Right renal cortex interstitium (tissue), 3 donors: ENCODE measurements around the gene INSRR. TPM values are rescaled to one million over a fixed set of nuclear protein-coding genes. Genes with fewer than 3 reads are reported as not detected.
A peak's percentile ranks its signal among the peaks of the same experiment; 100 is the strongest.

Source experiments
- DNase-seq, 3 donors: peaks; one replicate each; pipeline ENCODE4 v3.0.0-alpha.2; 2013; ENCODE audit warnings: low read depth in 3 of 3, low spot score in 2 of 3
- polyA plus RNA-seq, 3 donors: library from polyadenylated mRNA; unstranded; fragments of 120-200 nt; gene quantifications; one replicate each; pipeline ENCODE4 v1.2.1, GENCODE V29; 2013; ENCODE audit not compliant: insufficient read length in 3 of 3

INSRR gene
- polyA plus RNA-seq, 3 donors, result 1.3 to 2.1 (median 1.7) TPM

DNA sequence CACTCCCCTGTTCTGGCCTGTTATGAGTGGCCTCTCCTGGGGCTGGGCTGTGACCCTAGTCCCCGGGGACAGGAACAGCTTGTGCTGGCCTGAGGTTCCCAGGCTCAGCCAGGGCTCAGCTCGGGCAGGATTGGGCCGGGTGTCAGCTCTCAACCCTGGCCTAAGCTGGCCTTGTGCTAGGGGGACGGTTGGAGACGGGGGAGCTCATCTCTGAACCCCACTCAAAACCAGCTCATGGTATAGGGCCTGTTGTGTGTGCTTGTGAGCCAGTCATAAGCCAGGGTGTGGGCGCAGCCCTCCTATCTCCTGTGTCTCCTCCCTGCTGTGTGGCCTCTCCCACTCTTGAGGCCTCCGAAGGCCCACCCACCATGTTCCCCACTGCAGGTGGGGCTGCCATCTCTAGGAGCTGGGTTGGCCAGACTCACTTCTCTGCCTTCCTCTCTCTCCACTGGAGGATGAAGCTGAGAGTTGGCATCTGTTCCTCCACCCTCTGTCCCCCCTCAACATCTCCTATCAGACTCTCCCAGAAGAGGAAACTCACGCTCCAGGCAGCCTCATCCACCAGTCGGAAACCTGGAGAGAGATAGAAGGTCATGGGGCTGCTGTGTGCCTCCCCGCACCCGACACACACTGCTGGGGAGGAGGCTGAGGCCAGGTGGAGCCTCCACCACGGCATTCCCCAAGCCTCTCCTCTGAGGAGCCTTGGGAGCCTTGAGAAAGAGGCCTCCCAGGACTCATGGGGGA is 36.0 kb upstream of the INSRR start:
- DNase-seq, result no peak

DNA sequence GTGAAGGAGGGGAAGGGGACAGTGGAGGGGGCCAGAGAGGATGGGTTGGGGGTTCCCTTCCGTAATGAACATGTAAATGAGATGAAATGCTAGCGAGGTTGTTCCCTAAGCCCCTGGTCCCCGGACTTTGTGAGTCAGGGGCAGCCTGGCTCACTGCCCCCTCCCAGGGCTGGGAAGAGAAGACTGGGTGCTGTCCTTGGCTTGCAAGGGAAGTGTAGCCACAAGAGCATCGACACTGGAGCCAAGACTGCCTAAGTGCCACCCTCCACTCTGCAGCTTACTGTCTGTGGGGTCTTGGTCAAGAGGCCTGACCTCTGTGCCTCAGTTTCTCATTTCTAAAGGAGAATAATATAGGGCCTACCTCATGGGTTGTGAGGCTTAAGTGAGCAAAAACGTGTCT is 35.1 kb upstream of the INSRR start:
- DNase-seq, result no peak

DNA sequence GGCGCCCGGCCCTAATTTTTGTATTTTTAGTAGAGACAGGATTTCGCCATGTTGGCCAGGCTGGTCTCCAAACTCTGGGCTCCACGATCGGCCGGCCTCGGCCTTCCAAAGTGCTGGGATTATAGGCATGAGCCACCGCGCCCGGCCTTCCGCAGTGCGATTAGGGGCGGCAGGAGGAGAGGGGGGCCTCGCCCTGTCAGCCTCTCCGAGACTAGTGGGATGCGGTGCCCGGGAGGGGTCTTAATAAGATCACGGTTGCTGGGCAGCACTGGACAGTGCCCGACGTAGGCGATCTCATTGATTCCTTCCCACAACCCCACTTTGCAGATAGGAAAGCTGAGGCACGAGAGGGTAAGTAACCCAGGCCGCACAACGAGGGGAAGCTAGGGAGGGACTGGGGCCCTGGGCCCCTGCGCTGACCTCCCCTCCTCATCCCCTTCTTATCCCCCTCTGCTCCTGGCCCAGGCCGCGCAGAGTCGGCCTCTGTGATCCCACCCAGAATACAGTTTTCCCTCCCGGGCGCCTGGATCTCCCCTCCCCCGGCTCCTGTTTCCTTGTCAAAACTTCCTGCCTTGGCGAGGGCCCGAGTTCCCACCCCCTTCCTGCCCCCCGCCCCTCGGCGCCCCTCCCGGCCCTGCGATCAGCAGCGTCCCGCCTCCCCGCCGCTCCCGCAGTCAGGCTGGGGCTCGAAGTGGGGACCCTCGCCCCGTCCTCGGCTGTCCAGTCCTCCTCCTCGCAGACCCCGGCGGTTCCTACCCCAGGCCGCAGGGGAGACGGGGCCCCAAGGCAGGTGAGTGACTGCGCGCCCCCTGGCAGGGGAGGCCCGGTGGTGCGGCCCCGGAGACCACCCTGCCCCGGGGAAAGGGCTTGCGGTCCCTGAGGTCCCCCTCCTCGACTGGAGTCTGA is 34.4 kb upstream of the INSRR start, which contains the start of gene PEAR1:
PEAR1 (plus strand) TSS at position 671 of the 906 bp plus-strand sequence. CDS start 10,209 bp downstream, outside the sequence.
- peak in 1 of 3 donors; percentile 62 for DNase-seq

DNA sequence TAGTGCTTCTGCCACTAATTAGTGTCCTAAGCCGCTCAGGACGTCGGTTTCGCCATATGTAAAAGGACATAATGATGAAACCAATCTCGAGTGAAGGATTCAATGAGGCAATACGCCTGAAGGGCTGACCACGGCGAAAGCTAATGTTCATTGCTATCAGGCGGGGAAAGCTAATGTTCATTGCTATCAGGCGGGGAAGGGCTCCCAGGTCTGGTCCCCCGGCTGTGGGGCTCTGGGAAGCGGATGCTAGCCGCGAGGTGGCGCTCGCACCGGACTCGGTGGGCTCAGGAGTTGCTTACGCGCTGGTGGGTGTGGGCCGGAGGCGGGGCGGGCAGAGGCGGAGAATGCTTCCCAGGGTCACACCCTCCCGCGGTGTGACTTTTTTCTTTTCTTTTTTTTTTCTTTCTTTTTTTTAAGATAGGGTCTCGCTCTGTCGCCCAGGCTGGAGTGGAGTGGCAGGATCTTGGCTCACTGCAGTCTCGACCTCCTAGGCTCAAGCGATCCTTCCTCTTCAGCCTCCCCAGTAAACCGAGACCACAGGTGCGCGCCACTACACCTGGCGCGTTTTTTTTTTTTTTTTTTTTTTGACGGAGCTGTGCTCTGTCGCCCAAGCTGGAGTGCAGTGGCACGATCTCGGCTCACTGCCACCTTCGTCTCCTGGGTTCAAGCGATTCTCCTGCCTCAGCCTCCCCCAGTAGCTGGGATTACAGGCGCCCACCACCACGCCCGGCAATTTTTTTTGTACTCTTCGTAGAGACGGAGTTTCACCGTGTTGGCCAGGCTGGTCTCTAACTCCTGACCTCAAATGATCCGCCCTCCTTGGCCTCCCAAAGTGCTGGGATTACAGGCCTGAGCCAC is 33.5 kb upstream of the INSRR start:
- DNase-seq, result peak; percentile 63 to 82 (median 80)

DNA sequence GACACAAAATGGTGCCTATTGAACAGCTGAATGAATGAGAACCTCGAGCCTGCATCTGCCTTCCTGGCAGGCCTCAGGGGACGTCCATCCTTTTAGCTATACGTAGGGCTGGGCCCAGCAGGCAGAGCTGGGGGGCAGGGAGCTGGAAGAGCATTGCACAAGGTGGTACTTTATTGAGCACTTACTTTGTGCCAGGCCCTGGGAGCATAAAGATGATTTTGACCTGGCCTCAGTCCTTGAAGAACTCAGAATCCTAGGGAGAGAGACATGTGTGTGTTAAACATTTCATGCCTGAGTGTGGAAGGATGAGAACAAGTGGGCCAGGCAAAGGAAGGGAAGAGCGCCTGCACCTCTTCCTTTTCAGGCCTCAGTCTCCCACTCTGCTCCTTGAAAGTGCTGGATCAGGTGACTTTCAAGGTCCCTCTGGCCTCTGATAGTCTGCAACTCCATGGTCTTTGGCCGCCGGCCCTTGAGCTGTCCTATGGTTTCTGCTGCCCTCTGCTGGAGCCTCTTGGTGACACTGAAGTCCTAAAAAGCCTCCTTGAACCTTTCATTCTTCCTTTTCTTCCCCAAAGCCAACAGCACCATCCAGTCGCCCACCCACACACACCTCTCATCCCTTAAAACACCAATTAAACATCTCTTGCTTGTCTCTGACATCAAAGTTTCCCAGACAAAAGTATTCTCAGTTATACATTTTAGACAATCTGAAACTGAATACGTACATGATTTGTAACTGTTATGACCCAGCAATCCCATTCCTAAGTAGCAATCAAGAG is 31.1 kb upstream of the INSRR start:
- DNase-seq, result peak in 2 of 3 donors; percentile 59 to 72

DNA sequence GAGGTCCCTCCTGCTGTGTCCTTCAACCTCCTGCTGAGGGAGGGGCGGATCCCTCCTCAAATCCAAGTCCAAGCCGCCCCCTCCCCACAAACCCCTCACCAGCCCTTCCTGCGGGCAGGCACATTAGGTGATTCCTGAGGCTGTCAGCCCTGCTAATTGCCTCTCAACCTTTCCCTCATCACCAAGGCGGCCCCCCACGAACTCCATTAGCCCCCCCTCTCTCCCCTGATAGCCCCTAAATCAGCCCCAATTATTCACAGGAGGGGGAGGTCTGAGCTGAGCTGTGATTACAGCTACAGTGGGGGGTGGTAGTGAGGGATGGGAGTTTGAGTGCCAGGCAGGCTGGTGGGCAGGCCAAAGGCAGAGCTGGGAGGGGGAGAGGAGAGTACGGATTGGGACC is 28.8 kb upstream of the INSRR start:
- no peak for DNase-seq

DNA sequence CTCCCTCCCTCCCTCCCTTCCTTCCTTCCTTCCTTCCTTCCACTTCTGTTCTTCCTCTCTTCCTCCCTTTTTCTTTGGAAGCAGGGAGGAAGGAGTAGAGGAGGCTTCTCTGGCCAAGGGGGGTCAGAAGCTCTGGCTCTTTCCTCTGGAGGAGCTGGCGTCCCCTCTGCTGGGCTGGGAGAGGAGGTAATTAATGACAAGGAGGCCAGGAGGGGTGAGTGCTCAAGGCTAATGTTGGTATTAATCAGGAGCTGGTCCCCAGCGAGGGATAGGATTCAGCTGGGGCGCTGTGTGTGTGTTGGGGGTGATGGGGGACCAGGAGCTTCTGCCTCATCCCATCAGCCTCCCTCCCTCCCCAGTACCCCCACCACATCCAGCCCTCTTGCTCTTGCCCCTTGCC is 28.4 kb upstream of the INSRR start:
- DNase-seq, result no peak

DNA sequence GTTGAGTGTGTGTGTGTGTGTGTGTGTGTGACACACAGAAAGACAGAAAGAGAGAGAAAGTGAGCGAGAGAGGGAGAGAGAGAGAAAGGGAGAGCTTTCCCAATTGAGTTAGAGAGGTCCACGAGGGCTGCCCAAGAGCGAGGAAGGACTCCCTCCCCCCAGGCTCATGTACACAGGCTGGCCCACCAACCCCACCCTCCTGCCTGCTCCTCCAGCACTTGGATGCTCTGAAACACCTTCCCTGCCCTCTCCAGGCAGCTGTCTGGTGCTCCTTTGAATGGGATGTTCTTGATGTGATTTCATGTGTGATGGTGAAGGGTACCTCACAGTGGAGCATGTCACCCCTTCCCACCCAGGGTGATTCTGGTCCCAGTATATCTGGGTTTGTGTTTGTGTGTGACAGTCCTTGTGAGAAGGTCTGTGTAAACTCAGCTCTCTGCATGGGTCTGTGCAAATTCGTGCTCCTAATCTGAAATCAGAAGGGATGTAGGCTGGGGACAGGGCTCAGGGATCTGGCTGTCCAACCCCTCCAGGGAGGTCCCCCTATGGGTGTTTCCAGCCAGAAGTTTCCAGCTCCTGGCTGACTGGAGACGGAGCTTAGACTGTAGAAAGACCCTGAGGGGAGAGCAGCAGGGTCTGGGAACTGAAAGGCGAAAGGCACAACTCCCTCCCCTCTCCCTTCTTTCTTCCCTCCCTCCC is 27.8 kb upstream of the INSRR start:
- no peak for DNase-seq

DNA sequence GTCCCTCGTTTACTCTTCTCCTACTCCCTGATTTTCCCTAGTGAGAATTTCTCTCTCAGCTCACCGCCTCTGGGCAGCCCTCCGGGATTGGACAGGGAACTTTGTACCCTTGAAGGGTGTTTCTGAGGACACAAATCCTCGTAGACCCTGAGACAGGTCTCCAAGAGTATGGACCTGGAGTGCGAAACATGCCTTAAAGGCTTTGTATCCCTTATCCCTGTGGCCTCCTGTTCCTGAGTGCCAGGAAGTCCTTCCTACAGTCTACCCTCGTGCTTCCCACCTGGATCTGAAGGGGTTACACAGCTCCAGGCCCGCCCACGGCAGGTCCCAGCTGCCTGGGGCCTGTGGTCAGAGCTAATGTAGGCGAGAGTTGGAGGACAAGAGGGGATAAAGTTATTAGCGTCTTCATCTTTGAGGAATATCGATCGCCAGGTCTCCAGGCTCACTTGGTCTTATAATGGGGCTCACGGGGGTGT is 27.0 kb upstream of the INSRR start:
- no peak for DNase-seq

DNA sequence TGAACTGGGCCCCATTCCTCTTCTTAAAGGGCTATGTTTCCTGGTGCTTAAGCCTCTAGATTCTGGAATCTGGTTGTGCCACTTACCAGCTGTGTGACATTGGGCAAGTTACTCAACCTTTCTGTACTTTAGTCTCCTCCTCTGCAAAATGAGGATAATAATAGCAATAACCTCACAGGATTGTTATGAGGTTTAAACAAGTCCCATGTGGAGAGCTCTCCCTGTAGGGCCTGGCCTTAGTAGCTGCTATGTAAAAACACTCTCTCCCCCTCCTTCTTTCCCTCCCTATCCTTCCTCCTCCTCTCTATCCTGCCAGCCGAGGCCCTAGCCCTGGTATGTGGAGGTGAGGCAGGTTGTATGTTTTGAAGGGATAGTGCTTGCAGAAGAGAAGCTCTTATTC is 26.4 kb upstream of the INSRR start:
- no peak for DNase-seq

DNA sequence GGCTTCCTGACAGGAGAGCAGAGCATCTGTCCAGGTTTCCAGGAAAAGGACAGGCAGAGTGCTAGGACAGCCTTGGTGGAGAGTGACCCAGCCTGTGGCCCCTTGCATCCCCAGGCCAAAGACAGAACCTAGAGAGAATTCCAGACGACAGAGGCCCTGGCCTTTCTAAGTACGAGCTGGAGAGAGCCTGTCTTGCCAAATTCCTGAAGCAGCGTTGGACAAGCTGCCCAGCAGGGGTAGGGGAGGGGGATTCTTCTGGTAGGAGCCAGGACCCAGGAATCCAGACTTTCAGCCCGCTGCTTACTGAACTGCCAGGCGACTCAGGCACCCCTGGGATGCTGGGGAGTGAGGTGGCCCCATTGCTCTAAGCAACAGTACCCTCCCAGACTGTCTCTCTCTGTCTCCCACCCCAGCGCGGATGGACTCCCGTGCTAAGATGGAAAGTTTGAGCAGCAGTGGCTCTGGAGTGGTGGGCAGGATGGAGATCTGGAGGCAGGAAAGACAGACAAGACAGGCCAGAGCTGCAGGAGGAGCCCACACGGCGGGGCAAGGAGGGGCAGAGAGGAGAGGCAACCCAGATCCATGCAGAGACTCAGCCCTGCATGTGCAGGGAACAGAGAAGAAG is 25.8 kb upstream of the INSRR start:
- no peak for DNase-seq

DNA sequence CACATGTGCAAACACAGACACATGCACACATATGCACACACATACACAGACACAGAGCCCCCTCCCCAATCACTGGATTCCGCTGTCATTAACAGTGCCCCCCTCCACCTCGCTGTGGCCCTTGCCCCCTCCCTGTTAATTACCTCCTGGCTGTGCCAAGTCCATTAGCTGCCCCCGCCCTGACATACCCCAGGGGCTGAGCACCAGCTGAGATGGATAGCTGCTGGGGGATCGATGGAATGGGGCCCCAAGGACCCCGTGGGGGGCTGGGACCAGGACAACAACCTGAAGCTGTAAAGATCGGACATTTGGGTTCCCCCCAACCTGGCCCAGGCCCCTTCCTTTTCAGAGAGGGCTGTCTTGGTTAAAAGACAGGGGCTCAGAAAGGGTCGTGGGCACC is 25.0 kb upstream of the INSRR start:
- DNase-seq, result no peak

DNA sequence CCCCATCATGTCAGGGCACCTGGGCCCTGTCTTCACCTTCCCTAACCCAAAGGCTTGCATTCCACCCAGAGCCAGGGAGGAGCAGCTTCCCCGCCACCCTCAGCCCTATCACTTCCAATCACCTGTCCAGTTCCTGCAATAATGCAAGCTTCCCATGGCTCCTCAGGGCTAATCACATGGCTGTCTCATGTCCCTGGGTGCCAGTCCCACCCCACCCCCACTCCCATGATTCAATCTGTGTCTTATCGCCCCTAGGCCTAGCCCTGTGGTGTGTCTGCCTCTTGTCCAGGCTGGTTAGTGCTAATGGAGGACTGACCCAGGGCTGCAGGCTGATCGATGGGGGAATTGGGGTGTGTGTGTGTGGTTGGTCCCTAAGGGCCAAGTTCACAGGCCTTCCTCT is 23.6 kb upstream of the INSRR start:
- DNase-seq, result no peak

DNA sequence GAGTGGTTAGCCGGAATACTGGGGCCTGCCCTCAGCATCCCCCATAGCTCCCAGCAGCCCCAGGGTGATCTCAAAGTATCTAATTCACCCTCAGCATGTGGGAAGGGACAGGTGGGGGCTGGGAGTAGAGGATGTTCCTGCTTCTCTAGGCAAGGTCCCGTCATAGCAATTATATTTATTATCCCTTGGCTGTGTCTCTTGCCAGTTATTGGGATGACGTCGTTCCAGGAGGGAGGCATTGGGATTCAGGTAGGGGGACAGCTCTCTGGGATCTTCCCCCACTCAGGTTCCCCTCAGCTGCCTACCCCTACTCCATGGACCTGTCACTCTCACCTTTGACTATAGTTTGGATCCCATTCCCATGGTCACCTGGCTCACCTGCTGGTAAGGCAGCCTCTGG is 22.7 kb upstream of the INSRR start:
- DNase-seq, result no peak

DNA sequence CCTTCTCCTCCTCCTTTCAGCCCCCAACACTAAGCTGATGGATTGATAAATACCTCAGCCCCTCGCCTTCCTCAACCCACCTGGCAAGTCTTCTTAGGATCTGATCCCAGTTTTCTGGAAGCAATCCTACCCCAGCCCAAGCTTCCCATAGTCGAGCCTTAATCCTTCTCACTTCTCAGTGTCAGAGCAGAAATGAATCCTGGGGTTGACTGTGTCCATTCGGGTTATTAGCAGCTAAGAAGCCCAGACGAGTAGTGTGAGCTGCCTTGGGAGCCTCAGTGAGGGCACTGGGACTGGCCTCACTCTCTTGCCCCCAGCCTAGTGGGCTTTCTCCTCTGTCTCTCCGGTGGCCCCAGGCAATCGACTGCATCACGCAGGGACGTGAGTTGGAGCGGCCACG is 22.2 kb upstream of the INSRR start:
- no peak for DNase-seq

DNA sequence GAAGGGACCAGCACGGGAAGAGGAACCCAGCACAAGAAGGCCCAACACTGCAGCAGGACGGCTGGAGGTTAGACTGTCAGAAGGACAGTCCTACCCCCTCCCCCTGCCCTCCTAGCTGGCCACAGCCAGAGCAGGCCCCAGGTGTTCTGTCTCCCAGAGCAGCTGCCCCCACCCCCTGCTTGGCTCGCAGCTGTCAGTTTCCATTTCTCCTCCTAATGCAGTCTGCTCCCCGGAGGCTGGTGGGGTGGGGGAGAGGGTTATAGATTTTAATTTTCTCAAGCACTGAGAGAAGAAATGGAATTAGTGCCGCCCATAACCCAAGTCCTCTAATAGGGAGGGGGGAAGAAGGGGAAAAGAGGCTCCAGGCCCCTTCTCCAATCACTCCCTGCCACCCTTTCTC is 21.6 kb upstream of the INSRR start:
- DNase-seq, result no peak

DNA sequence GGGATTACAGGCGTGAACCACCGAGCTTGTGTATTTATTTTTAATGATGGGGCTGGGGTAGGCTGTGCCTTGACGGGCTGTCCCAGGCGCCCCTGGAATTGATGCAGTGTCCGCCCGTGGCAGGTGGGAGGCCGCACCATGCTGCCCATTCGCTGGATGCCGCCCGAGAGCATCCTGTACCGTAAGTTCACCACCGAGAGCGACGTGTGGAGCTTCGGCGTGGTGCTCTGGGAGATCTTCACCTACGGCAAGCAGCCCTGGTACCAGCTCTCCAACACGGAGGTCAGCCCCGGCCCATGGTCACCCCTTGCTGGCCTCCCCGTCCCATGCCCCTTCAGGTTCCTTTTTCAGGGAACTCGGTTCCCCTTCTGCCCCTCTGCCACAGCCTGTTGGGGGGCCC is 21.0 kb upstream of the INSRR start:
- DNase-seq, result no peak

DNA sequence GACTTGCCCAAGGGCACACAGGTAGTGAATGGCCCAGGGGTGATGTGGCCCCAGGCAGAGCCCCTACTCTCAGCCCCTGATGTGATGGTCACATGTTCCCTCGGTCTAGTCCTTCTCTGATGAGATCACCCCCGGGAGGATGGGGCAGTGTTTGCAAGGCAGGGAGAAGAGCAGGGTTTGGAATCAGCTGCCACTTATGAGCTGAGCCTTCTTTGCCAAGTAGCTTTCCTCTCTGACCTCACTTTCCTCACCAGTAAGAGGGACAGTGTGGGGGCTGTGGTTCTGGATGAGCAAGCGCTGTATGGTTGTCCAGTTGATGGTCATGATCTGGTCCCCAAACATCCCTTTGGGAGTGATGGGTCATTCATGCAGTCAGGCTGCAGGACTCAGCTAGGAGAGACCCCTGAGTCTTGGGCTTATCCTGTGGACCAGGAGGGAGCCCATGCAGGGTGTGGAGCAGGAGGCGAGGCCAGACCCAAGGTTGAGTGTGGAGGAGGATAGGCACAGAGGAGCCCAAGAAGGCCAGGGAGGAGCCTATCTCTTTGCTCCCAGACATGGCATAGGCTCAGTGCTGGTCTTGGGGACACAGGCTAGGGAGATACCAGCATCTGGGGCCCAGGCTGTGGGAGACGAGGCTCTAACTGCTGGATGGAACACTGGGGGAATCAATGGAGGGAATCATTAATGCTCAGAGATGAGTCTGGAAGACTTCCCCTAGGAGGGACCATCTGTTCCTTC is 18.7 kb upstream of the INSRR start:
- DNase-seq, result no peak
